ENCODE results near the gene PLSCR1.
"Not testable (repeated sequence)": the region's sequence is repeated elsewhere in the genome, so short reads cannot be mapped to it uniquely, and the experiment has no call there.

PLSCR1 gene

GRCh38 chr3:146511402-146512134 is 32.8 kb downstream of the PLSCR1 start:
- DNase-seq (ENCODE audit: low read depth) = no peak

- no peak for DNase-seq (ENCODE audit: low read depth)
Observed at GRCh38 chr3:146507331-146508120, 36.9 kb downstream of the PLSCR1 start.

DNA sequence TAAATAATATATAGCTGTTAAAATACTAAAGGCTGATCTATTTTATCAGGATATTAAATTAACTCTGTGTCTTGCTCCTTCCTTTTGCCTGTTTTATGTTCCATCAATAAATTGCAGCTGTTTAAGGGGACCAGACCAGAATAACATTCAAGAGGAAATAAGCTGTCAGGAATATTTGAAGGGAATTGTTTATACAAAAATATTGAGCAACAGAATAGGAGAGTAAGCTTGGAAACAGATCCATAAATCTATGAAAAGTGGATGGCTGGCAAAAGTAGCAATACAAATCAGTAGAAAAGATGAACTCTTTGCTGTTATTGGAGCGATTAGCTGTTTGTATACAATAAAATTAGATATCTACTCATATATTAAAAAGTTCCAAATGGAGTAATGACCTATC is 38.9 kb downstream of the PLSCR1 start:
- DNase-seq (ENCODE audit: low read depth) = no peak

DNA sequence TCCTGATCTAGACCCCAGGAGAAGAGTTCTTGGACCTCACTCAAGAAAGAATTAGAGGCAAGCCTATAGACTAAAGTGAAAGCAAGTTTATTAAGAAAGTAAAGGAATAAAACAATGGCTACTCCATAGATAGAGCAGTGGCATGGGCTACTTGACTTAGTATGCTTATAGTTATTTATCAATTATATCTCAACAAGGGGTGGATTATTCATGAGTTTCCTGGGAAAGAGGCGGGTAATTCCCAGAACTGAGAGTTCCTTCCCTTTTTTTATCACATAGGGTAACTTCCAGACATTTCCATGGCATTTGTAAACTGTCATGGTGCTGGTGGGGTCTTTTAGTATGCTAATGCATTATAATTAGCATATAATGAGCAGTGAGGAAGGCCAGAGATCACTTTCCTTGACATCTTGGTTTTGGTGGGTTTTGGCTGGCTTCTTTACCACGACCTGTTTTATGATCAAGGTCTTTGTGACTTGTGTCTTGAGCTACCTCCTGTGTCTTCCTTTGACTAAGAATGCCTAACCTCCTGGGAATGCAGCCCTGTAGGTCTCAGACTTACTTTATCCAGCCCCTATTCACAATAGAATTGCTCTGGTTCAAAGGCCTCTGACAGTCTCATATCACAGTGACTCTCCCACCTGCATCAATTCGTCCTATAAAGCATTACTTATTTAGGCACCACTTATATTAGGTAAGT is 39.8 kb downstream of the PLSCR1 start:
- DNase-seq (ENCODE audit: low read depth) = no peak

- DNase-seq (ENCODE audit: low read depth) = no peak
Observed at GRCh38 chr3:146503461-146504202, 40.8 kb downstream of the PLSCR1 start.

GRCh38 chr3:146502887-146503460 is 41.4 kb downstream of the PLSCR1 start:
- no peak for DNase-seq (ENCODE audit: low read depth)

DNA sequence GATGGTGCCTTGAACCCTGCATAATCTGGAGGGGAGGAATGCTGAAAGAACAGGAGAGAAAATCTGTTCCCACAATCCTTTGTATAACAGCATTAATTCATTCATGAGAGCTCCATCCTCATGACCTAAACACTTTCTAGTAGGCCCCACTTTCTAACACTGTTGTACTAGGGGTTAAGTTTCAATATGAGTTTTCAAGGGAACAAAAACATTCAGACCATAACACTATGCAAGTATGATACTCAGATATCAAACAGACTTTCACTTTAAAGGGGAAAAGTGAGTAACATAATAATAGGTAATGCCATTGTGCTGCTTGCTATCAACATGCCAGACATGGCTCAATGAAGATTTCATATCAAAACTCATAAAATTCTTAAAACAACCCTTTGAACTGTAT is 42.7 kb downstream of the PLSCR1 start:
- DNase-seq (ENCODE audit: low read depth) = no peak

- DNase-seq (ENCODE audit: low read depth) = no peak
Observed at GRCh38 chr3:146499701-146500100, 44.7 kb downstream of the PLSCR1 start.

DNA sequence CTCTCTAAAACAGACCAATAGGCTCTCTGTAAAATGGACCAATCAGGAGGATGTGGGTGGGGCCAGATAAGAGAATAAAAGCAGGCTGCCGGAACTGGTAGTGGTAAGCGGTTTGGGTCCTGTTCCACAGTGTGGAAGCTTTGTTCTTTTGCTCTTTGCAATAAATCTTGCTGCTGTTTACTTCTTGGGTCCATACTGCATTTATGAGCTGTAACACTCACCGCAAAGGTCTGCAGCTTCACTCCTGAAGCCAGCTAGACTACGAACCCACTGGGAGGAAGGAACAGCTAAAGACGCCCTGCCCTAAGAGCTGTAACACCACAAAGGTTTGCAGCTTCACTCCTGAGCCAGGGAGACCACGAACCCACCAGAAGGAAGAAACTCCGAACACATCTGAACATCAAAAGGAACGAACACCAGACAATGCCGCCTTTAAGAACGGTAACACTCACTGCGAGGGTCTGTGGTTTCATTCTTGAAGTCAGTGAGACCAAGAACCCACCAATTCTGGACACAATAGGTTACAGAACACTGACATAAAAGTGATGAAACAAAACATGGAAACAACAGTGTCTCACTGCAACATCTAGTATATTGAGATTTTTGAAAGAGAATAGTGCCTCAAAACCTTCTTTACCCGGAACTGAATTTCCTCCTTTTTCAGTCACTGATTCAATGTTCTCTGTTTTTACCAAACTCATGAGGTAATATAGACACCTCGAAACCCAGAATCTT is 46.2 kb downstream of the PLSCR1 start:
- no peak for DNase-seq (ENCODE audit: low read depth)

DNA sequence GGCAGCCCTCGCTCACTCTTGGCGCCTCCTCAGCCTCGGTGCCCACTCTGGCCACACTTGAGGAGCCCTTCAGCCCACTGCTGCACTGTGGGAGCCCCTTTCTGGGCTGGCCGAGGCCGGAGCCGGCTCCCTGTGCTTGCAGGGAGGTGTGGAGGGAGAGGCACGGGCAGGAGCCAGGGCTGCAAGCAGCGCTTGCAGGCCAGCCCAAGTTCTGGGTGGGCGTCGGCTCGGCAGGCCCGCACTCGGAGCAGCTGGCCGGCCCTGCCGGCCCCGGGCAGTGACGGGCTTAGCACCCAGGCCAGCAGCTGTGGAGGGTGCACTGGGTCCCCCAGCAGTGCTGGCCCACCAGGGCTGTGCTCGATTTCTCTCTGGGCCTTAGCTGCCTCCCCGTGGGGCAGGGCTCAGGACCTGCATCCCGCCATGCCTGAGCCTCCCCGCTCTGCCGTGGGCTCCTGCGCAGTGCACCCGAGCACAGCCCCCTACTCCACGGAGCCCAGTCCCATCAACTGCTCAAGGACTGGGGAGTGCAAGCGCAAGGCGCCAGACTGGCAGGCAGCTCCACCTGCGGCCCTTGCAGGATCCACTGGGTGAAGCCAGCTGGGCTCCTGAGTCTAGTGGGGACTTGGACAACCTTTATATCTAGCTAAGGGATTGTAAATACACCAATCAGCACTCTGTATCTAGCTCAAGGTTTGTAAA is 47.1 kb downstream of the PLSCR1 start:
- not testable (repeated sequence) for DNase-seq (ENCODE audit: low read depth)

GRCh38 chr3:146496726-146497125 is 47.7 kb downstream of the PLSCR1 start:
- no peak for DNase-seq (ENCODE audit: low read depth)

GRCh38 chr3:146496251-146496650 is 48.2 kb downstream of the PLSCR1 start:
- DNase-seq (ENCODE audit: low read depth) = no peak

DNA sequence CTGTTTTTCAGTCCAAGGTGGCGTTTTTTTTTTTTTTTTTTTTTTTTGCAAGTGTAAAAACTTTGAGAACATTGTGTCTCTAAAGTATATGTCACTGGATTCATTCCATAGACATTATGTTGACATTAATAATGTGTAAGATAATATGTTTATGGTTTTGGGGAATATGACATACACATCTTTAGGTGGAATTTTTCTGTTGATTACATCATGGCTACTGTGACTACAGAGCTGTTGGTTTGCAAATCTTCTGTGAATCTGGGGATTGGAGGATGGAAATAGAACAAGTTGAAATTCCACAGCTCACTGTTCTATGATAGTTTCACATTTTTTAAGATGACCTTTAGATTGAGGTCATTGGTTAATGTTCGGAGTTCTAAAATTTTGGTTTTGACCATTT is 50.6 kb downstream of the PLSCR1 start:
- DNase-seq (ENCODE audit: low read depth) = no peak

DNA sequence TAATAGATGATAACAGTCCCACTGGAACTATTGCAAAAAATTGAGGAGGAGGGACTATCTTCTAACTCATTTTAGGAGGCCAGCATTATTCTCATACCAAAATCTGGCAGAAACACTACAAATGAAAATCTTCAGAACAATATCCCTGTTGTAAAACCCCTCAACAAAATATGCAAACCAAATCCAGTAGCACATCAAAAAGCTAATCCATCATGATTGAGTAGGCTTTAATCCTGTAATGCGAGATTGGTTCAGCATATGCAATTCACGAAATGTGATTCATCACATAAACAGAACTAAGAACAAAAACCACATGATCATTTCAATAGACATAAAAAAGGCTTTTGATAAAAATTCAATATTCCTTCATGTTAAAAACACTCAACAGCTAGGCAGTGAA is 51.2 kb downstream of the PLSCR1 start:
- DNase-seq (ENCODE audit: low read depth) = no peak

GRCh38 chr3:146491303-146491702 is 53.1 kb downstream of the PLSCR1 start:
- DNase-seq (ENCODE audit: low read depth) = no peak

GRCh38 chr3:146485297-146485696 is 59.1 kb downstream of the PLSCR1 start:
- no peak for DNase-seq (ENCODE audit: low read depth)

DNA sequence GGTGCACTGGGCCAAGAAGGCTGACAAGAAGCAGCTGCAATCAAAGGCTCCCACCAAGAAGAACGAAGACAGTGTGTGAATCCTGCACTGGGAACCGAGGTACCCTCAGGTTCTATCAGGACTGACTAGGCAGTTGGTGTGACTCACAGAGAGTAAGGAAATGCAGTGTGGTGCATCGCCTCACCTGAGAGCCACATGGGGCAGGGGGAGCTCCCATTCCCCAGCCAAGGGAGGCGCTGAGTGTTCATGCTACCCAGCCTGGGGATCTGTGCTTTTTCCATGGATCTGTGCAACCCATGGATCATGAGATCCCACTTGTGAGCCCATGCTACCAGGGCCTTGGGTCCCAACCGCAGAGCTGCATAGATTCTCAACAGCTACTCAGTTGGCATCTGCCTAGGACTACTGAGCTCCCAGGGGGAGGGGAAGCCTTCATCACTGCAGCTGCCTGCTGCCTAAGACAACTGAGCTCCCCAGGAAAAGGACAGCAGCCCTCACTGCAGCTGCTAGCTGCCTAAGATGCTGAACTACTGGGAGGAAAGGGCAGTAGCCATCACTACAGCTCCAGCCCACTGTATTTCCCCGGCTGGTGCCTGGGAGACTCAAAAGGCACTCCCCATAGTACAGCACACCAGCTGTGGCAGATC is 68.2 kb downstream of the PLSCR1 start:
- no peak for DNase-seq (ENCODE audit: low read depth)

- DNase-seq (ENCODE audit: low read depth) = not testable (repeated sequence)
Observed at GRCh38 chr3:146474976-146475375, 69.4 kb downstream of the PLSCR1 start.

GRCh38 chr3:146473726-146474125 is 70.7 kb downstream of the PLSCR1 start:
- DNase-seq (ENCODE audit: low read depth) = no peak

- no peak for DNase-seq (ENCODE audit: low read depth)
Observed at GRCh38 chr3:146472611-146473010, 71.8 kb downstream of the PLSCR1 start.

Measured in stimulated activated CD8-positive, alpha-beta memory T cell treated with anti-CD3 and anti-CD28 coated beads, Interleukin-12 subunit alpha, Interleukin-12 subunit beta, amount 100 ng/mL, for 1 hour (primary cell).